GM12892 (cell line): ENCODE data around the gene CCDC141.

Experiments
- POLR2A ChIP-seq: IDR thresholded peaks from 2 replicates; pipeline ENCODE4 v1.6.1; 2011; ENCODE audit warnings: low read depth, low read length, control low read depth
- POLR2AphosphoS5 ChIP-seq: IDR thresholded peaks from 2 replicates; pipeline ENCODE4 v1.6.1; 2011; ENCODE audit warnings: low read depth, low read length, control low read depth
- TAF1 ChIP-seq: IDR thresholded peaks from 2 replicates; pipeline ENCODE4 v1.6.1; 2011; ENCODE audit warnings: low read depth, mild to moderate bottlenecking, control low read depth, low read length, borderline replicate concordance

- no peak for TF ChIP-seq POLR2AphosphoS5
- TF ChIP-seq POLR2A = no peak
- TF ChIP-seq TAF1 = no peak
Observed at GRCh38 chr2:178946494-178946893, 103.4 kb downstream of the CCDC141 start.
